Measurements from ENCODE around the gene DCAF16. TPM values are rescaled to one million over a fixed set of nuclear protein-coding genes. Genes with fewer than 3 reads are reported as not detected.

The DCAF16 gene
- total RNA-seq, 1 donor from 2014 or later: 27.0 TPM

GRCh38 chr4:17817027-17817426 lies 6.5 kb upstream of the DCAF16 start:
- no peak overlapping the region for H3K4me3 ChIP-seq (ENCODE audit: low read depth, low read length)
- peak; percentile 47 for DNase-seq (ENCODE audit: low read depth)
- TF ChIP-seq CTCF (conservative IDR thresholded peaks at IDR 0.05; ENCODE audit: low read depth, low read length): peak; percentile 65

- DNase-seq (ENCODE audit: low read depth): no peak
- H3K4me3 ChIP-seq (ENCODE audit: low read depth, low read length): no peak overlapping the region
- TF ChIP-seq CTCF (conservative IDR thresholded peaks at IDR 0.05; ENCODE audit: low read depth, low read length): no peak
These were observed 5.6 kb upstream of the DCAF16 start for GRCh38 chr4:17816142-17816541.

- no peak for DNase-seq (ENCODE audit: low read depth)
- H3K4me3 ChIP-seq (ENCODE audit: low read depth, low read length): no peak overlapping the region
- TF ChIP-seq CTCF (conservative IDR thresholded peaks at IDR 0.05; ENCODE audit: low read depth, low read length): no peak
These were observed 3.6 kb upstream of the DCAF16 start for GRCh38 chr4:17814140-17814539.

GRCh38 chr4:17812801-17813200 lies 2.2 kb upstream of the DCAF16 start:
- no peak for TF ChIP-seq CTCF (conservative IDR thresholded peaks at IDR 0.05; ENCODE audit: low read depth, low read length)
- no peak for DNase-seq (ENCODE audit: low read depth)
- H3K4me3 ChIP-seq (ENCODE audit: low read depth, low read length): peak overlapping the region; percentile 82

GRCh38 chr4:17812125-17812524 lies 1.6 kb upstream of the DCAF16 start:
- no peak for TF ChIP-seq CTCF (conservative IDR thresholded peaks at IDR 0.05; ENCODE audit: low read depth, low read length)

GRCh38 chr4:17811078-17811603 lies 584 bp upstream of the DCAF16 start:
- H3K4me3 ChIP-seq (ENCODE audit: low read depth, low read length): peak overlapping the region; percentile 82

More at GRCh38 chr4:17812125-17812524, 1.6 kb upstream of the DCAF16 start:
- DNase-seq (ENCODE audit: low read depth): no peak
- H3K4me3 ChIP-seq (ENCODE audit: low read depth, low read length): peak overlapping the region; percentile 82

More at GRCh38 chr4:17811078-17811603, 584 bp upstream of the DCAF16 start:
- TF ChIP-seq CTCF (conservative IDR thresholded peaks at IDR 0.05; ENCODE audit: low read depth, low read length): no peak
- no peak for DNase-seq (ENCODE audit: low read depth)

Data from epithelial cell of proximal tubule (primary cell).